ENCODE data around the gene MKNK1. TPM values are rescaled to one million over a fixed set of nuclear protein-coding genes. Genes with fewer than 3 reads are reported as not detected.

Gene MKNK1
- total RNA-seq, 2 donors from 2014 or later = 19.9 to 28.5 TPM

DNA sequence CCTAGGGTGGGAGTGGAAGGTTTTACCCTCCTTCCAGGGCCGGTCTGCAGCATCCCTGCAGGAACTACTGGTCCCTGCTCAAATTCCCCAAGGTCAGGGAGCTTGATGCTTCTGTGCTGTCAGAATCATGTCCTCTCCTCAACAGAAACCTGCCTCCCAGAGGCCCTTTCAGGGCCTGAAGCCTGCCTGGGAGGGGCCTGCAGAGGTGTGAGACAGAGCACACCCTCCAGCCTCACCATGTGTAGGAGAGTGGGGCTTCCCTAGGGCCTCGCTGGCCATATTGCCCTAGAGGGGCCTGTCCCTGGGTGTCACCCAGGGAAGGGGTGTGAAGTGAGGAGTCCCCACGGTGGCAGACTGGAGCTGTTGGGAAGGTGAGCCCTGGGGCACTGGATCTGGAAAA lies 73.8 kb downstream of the MKNK1 start:
- Mint-ChIP-seq H3K27ac (no peak overlapping the region), H3K27me3 (ENCODE audit: insufficient read depth) (peaks cover 94% of the 10 kb centered on the region), H3K36me3 (ENCODE audit: low read depth) (no peaks in the 10 kb centered on the region), H3K4me1 (peaks cover 30% of the 10 kb centered on the region), H3K9me3 (no peaks in the 10 kb centered on the region), H3K4me3 (no peak overlapping the region)
- DNase-seq = peak; percentile 71
- Histone ChIP-seq H3K4me3 (ENCODE audit: low read length) (no peak overlapping the region), H3K9ac (ENCODE audit: extremely low read depth, low read length, poor library complexity, severe bottlenecking) (no peak overlapping the region), H3K9me3 (ENCODE audit: control insufficient read depth, low read length) (no peaks in the 10 kb centered on the region), H3K36me3 (ENCODE audit: control insufficient read depth, insufficient read depth, low read length) (no peaks in the 10 kb centered on the region), H3K27me3 (ENCODE audit: control insufficient read depth, insufficient read depth, low read length, poor library complexity, severe bottlenecking) (peaks cover 92% of the 10 kb centered on the region), H3K27ac (ENCODE audit: low read depth, low read length) (no peak overlapping the region), H3K4me1 (ENCODE audit: control insufficient read depth, insufficient read depth, low read length) (peaks cover 20% of the 10 kb centered on the region)
- WGBS, 2 experiments (ENCODE audit: insufficient coverage in 1 of 2, insufficient read length in 1 of 2) = 75 to 84% methylated on average over 2 to 3 of the region's 3 CpGs
- TF ChIP-seq, protein P1, sequence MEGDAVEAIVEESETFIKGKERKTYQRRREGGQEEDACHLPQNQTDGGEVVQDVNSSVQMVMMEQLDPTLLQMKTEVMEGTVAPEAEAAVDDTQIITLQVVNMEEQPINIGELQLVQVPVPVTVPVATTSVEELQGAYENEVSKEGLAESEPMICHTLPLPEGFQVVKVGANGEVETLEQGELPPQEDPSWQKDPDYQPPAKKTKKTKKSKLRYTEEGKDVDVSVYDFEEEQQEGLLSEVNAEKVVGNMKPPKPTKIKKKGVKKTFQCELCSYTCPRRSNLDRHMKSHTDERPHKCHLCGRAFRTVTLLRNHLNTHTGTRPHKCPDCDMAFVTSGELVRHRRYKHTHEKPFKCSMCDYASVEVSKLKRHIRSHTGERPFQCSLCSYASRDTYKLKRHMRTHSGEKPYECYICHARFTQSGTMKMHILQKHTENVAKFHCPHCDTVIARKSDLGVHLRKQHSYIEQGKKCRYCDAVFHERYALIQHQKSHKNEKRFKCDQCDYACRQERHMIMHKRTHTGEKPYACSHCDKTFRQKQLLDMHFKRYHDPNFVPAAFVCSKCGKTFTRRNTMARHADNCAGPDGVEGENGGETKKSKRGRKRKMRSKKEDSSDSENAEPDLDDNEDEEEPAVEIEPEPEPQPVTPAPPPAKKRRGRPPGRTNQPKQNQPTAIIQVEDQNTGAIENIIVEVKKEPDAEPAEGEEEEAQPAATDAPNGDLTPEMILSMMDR (conservative IDR thresholded peaks at IDR 0.05) = no peak

DNA sequence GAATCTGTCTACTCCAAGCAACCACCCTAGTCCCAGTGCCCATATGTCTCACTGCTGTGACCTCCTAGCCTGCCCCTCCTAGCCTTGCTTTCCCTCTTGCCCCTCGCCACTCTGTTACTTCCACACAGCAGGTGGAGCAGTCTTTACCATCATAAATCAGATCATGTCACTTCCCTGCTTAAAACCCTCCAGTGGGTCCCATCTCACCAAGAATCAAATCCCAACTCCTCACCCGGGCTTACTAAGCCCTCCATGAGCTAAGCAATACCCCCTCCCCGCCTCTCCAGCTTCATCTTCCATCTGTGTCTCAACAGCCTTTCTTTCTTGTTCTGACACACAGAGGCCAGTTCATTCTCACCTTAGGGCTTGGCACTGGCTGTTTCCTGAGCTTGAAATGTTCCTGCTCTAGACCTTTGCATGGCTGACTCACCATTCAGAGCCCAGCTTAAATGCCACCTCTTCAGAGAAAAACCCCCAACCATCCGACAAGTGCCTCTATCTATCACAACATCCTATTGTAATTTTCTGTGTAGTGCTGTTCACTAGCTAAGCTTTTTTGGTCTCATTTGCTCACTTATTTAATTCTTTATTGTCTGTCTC lies 74.9 kb downstream of the MKNK1 start:
- Mint-ChIP-seq H3K4me1 (peaks cover 40% of the 10 kb centered on the region), H3K27ac (no peak overlapping the region)
- H3K27me3 ChIP-seq (ENCODE audit: control insufficient read depth, insufficient read depth, low read length, poor library complexity, severe bottlenecking) = peaks cover 91% of the 10 kb centered on the region

DNA sequence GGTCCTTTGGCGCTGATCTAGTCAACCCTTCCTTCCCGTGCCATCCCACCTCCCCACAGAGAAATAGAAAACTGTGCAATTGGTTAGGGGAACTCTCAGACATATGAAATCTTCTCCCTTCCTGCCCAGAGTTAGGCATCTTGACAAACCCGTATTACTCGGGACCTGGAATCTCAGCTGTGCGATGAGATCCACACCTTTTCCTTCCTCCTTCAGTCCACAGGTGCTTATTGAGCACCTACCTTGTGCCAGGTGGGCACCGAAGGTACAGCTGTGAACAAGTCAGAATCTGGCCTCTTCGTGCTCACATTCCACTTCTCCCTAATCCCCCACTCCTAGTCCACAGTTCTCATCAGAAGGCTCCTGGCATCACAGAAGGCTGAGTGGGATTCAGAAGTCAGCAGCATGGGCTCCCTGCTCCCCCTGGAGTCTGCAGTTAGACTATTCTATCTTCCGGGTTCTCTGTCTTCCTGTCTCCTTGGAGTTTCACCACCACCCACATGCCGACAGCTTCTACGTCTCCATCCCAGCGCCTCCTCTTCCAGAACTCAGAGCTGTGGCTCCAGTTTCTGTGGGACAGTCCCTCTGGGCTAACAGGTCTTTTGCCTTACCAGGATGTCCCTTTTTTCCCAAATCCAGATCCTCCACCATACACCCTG lies 75.6 kb downstream of the MKNK1 start:
- Histone ChIP-seq H3K9ac (ENCODE audit: extremely low read depth, low read length, poor library complexity, severe bottlenecking) (no peak overlapping the region), H3K4me1 (ENCODE audit: control insufficient read depth, insufficient read depth, low read length) (peaks cover 25% of the 10 kb centered on the region), H3K4me3 (ENCODE audit: low read length) (no peak overlapping the region), H3K9me3 (ENCODE audit: control insufficient read depth, low read length) (no peaks in the 10 kb centered on the region), H3K27me3 (ENCODE audit: control insufficient read depth, insufficient read depth, low read length, poor library complexity, severe bottlenecking) (peaks cover 89% of the 10 kb centered on the region), H3K27ac (ENCODE audit: low read depth, low read length) (no peak overlapping the region), H3K36me3 (ENCODE audit: control insufficient read depth, insufficient read depth, low read length) (no peaks in the 10 kb centered on the region)
- no peak overlapping the region for H3K27ac Mint-ChIP-seq
- no peaks in the 10 kb centered on the region for H3K36me3 Mint-ChIP-seq (ENCODE audit: low read depth)
- TF ChIP-seq, protein P1 (conservative IDR thresholded peaks at IDR 0.05) = peak; percentile 35
- 57 to 59% methylated on average over 4 to 11 of the region's 11 CpGs for WGBS, 2 experiments (ENCODE audit: insufficient coverage in 1 of 2, insufficient read length in 1 of 2)
- DNase-seq = peak; percentile 70
- no peaks in the 10 kb centered on the region for H3K9me3 Mint-ChIP-seq
- no peak overlapping the region for H3K4me3 Mint-ChIP-seq
- H3K27me3 Mint-ChIP-seq (ENCODE audit: insufficient read depth) = peaks cover 92% of the 10 kb centered on the region
- peaks cover 47% of the 10 kb centered on the region for H3K4me1 Mint-ChIP-seq

More for the DNA sequence above, 74.9 kb downstream of the MKNK1 start:
- no peaks in the 10 kb centered on the region for H3K36me3 Mint-ChIP-seq (ENCODE audit: low read depth)
- H3K4me3 Mint-ChIP-seq = no peak overlapping the region
- Histone ChIP-seq H3K36me3 (ENCODE audit: control insufficient read depth, insufficient read depth, low read length) (no peaks in the 10 kb centered on the region), H3K4me3 (ENCODE audit: low read length) (no peak overlapping the region), H3K9ac (ENCODE audit: extremely low read depth, low read length, poor library complexity, severe bottlenecking) (no peak overlapping the region), H3K4me1 (ENCODE audit: control insufficient read depth, insufficient read depth, low read length) (peaks cover 24% of the 10 kb centered on the region), H3K9me3 (ENCODE audit: control insufficient read depth, low read length) (no peaks in the 10 kb centered on the region), H3K27ac (ENCODE audit: low read depth, low read length) (no peak overlapping the region)
- peaks cover 92% of the 10 kb centered on the region for H3K27me3 Mint-ChIP-seq (ENCODE audit: insufficient read depth)
- 76 to 83% methylated on average over 4 of the region's 4 CpGs for WGBS, 2 experiments (ENCODE audit: insufficient coverage in 1 of 2, insufficient read length in 1 of 2)
- H3K9me3 Mint-ChIP-seq = no peaks in the 10 kb centered on the region
- DNase-seq = no peak
- TF ChIP-seq, protein P1 (conservative IDR thresholded peaks at IDR 0.05) = no peak
